Fibroblast of villous mesenchyme (primary cell): ENCODE results near the gene FLAD1. TPM values are rescaled to one million over a fixed set of nuclear protein-coding genes. Genes with fewer than 3 reads are reported as not detected.

Source experiments
- DNase-seq: peaks from one replicate; pipeline ENCODE4 v3.0.0-alpha.2; 2010; ENCODE audit warnings: low read depth
- H3K4me3 ChIP-seq: 2 replicates; pipeline ENCODE4 v1.5.1; 2011; ENCODE audit warnings: low read depth, mild to moderate bottlenecking, low read length
- CTCF ChIP-seq: IDR thresholded peaks from 2 replicates; pipeline ENCODE4 v1.5.1; 2012; ENCODE audit warnings: low read depth, mild to moderate bottlenecking, low read length; ENCODE audit not compliant: insufficient read depth
- total RNA-seq: library from RNA; depleted of rRNA; stranded (reverse); fragments of >200 nt; gene quantifications from 2 replicates; pipeline ENCODE4 v1.2.3, GENCODE V29; 2012

Gene FLAD1
- total RNA-seq, 1 donor = 22.9 TPM

DNA sequence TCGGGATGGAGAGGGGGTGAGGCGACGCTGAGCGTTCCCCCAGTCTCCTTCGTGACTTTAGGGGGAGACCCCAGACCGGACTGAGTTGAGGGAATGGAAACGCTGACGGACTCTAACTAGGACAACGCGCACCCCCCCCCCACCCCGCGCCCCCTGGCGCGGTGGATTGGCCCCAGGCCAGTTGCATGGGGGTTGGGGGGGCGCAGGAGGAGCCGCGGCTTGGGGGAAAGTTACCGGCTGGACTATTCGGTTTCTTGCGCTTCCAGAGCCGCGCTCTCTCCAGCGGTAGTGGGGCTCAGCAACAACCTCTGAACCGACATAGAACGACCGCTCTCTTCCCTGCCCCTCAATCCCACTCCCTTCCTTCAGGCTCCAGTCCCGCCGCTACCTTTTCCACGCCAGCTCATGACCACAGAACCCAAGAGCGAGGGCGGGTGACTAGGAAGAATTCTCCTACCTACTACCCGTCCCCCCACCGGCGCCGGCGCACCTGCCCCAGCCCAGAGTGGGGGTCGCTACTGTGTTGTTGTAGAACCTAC, 20.2 kb downstream of the FLAD1 start:
- peak overlapping the region; percentile 93 for H3K4me3 ChIP-seq
- TF ChIP-seq CTCF = no peak
- DNase-seq = peak; percentile 30

GRCh38 chr1:155003766-155004351, 20.7 kb downstream of the FLAD1 start:
- DNase-seq = peak; percentile 60
- TF ChIP-seq CTCF = no peak
- H3K4me3 ChIP-seq = peak overlapping the region; percentile 93

- TF ChIP-seq CTCF = no peak
- peak overlapping the region; percentile 93 for H3K4me3 ChIP-seq
- DNase-seq = no peak
These were observed 21.4 kb downstream of the FLAD1 start for GRCh38 chr1:155004352-155005075.

DNA sequence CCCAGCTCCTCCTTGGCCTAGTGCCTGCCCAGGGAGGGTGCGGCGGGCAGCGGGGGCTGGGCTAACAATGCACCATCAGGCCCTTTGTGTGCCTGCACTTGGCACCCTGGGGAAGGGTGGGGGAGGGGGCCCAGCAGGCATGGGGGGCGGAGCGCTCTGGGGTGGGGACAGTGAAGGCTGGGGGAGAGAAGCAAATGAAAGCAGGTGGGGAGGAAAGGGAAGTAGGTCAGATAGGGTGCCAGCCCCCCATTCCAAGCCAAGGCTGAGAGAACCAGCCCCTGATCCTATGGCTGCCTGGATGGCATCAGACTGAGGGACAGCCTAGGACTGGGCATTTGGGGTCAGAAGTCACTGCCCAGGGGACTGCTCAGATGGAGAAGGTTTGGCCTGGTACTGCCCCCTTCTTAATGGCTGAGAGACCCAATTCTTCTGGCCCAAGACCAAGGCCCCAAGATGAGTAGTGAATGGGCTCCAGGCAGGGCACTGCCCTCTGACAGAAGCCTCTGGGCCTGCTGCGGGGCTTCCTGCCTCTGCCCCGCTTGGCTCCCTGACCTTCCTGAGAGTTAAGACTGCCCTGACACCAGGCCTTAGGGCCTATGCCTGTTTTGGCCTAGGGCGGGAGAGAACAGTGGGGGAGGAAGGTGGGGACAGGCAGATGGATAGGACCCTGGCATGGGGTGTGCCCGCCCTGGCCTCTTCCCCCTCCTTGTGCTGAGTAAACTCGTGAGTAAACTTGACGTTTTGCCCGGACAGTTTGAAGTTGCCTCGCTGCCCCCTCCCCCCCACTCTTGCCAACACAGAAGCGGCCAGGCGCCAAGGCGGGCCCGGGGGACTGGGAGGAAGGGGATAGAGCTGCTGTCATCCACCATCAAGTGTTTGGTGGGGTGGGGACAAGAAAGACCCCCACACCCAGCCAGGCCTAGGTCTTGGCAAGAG, 22.2 kb downstream of the FLAD1 start:
- DNase-seq = no peak
- TF ChIP-seq CTCF = no peak
- H3K4me3 ChIP-seq = no peak overlapping the region

GRCh38 chr1:155006601-155007101, 23.5 kb downstream of the FLAD1 start:
- TF ChIP-seq CTCF = no peak
- no peak for DNase-seq
- no peak overlapping the region for H3K4me3 ChIP-seq

DNA sequence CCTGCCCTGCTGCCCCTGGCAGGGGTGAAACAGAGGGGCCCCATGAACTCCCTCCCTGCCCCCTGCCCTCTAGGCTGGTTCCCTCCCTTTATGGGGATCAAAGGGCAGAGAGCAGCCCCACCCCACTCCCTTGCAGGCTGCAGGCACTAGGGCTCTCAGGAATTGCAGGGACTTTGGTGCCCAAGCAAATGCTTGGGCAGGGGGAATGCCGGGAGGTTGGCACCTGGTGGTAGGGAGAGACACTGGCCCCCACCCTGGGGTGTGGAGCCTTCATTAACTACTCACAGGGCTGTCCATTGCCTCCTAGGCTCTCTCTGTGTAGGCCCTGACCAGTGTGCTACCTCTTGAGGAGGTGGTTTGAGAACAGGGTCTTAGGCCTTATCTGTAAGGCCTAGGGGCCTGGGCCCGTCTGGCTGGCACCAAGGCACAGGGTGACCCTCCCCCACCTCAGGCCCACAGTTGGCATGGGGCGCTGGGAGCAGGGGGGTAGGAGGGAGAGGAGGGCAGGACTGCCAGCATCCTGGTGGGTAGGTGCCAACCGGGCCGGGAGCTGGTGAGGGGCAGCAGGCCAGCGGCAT, 24.2 kb downstream of the FLAD1 start:
- no peak for TF ChIP-seq CTCF
- DNase-seq = no peak

More for the DNA sequence above, 24.2 kb downstream of the FLAD1 start:
- no peak overlapping the region for H3K4me3 ChIP-seq
